ENCODE data around the gene TRIM7. TPM values are rescaled to one million over a fixed set of nuclear protein-coding genes. Genes with fewer than 3 reads are reported as not detected.
"Not testable (repeated sequence)": the region's sequence is repeated elsewhere in the genome, so short reads cannot be mapped to it uniquely, and the experiment has no call there.

TRIM7 gene
- total and polyA plus RNA-seq, 7 donors, result 10.4 to 42.6 (median 28.8) TPM

DNA sequence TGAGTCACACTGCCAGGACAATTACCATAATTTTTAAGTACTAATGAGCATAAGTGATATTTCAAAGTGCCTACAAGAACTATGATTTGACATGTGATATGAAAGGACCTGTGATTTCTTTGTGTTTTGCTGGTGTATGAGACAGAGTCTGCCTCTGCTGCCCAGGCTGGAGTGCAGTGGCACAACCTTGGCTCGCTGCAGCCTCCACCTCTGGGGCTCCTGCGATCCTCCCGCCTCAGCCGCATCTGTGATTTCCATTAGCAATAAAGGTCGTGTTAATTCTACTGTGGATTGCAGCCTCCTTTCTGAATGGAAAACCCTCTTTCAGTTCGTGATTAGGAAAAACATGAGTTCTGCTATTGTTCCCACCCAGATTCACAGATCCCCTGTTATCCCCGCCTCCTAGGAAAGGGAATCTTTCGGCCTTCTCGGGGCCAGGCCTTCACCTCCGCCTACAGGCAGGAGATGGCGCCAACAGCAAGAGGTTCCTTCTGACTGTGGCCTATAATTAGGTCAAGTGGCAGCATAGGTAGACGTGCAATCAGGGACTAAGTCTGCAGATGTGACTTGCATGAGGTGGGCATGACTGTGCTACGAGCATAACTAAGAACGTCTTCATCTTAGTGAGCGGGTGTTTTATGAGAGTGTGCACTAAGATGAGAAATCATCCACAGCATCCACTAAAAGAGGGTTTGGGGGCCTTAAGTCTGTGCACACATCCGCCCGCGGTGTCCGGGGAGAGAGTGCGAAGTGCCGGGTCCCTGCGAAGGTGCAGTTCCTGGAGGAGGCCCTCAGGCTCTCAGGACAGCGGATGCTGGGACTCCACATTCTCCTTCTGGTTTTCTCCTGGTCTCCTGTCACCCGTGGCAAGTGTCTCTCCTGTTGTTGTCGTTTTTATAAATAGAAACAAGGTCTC is 23.1 kb downstream of the TRIM7 start:
- peaks cover 0 to 2% (median 2%) of the 10 kb centered on the region in 3 donors for H3K27me3 ChIP-seq (ENCODE audit: insufficient read depth in 3 of 3, low read length in 2 of 3)
- intact Hi-C loops (cut with DNase I), result loop anchor here (10.0 kb wide), 1 partner anchor 377 kb away; the partner anchor contains the start of gene MGAT1 (in 2 of the 2)
- 44 to 49% (median 48%) methylated on average over 25 of the region's 25 CpGs for WGBS, 3 donors
- peak; percentile 69 to 80 for DNase-seq
- H3K27ac ChIP-seq, result peak overlapping the region; percentile 30
- no peaks in the 10 kb centered on the region for H3K9me3 ChIP-seq
- H3K36me3 ChIP-seq (ENCODE audit: insufficient read depth in 1 of 2, low read depth in 1 of 2), result no peaks in the 10 kb centered on the region
- peaks cover 10% of the 10 kb centered on the region for H3K4me1 ChIP-seq
- peak; percentile 78 for TF ChIP-seq CTCF (IDR thresholded peaks at IDR 0.05)
- ATAC-seq, result peak; percentile 81 to 93 (median 90)
- no peak overlapping the region for H3K4me3 ChIP-seq

DNA sequence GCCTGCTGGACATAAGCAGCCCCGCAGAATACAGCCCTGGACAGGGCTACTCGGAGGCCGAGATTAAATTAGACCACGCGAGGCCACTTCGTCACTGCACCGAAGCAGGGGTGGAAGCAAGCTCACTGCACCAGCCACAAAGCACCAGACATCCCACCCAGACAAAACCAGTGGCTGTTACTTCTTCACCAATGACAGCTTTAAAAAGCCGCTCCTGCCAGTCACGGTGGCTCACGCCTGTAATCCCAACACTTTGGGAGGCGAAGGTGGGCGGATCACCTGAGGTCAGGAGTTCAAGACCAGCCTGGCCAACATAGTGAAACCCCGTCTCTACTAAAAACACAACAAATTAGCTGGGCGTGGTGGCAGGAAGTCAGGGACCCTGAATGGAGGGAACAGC is 27.4 kb downstream of the TRIM7 start:
- ATAC-seq; intact Hi-C loops (cut with DNase I); H3K4me1 ChIP-seq; H3K4me3 ChIP-seq; H3K27ac ChIP-seq; H3K9me3 ChIP-seq; H3K36me3 ChIP-seq (ENCODE audit: insufficient read depth in 1 of 2, low read depth in 1 of 2): not testable (repeated sequence)
- WGBS, 3 donors, result 46 to 50% (median 49%) methylated on average over 14 of the region's 14 CpGs
- peak in 1 of 2 donors; percentile 17 for DNase-seq
- peaks cover 0 to 43% (median 20%) of the 10 kb centered on the region in 3 donors for H3K27me3 ChIP-seq (ENCODE audit: insufficient read depth in 3 of 3, low read length in 2 of 3)

DNA sequence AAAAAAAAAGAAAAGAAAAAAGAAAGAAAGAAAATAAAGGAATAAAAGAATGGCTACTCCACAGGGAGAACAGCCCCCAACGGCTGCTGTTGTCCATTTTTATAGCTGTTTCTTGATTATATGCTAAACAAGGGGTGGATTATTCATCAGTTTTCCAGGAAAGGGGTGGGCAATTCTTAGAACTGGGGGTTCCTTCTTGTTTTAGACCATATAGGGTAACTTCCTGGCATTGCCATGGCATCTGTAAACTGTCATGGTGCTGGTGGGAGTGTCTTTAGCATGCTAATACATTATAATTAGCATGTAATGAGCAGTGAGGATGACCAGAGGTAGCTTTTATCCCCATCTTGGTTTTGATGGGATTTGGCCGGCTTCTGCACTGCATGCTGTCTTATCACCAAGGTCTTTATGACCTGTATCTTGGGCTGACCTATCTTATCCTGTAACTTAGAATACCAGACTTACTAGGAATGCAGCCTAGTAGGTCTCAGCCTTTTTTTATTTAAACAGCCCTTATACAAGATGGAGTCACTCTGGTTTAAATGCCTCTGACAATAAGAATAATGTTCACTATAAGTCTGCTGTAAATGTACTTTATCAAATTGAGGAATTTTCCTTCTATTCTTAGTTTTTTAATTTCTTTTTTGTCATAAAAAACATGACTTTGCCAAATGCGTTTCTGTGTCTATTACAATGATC is 28.6 kb downstream of the TRIM7 start:
- intact Hi-C loops (cut with DNase I), result no loop called here
- DNase-seq (no peak), ATAC-seq (no peak)
- WGBS, 3 donors, result 62 to 67% (median 65%) methylated on average over 3 of the region's 3 CpGs
- TF ChIP-seq CTCF (IDR thresholded peaks at IDR 0.05), result no peak
- Histone ChIP-seq H3K36me3 (ENCODE audit: insufficient read depth in 1 of 2, low read depth in 1 of 2) (no peaks in the 10 kb centered on the region), H3K27me3 (ENCODE audit: insufficient read depth in 3 of 3, low read length in 2 of 3) (peaks cover 0 to 54% (median 23%) of the 10 kb centered on the region in 3 donors), H3K27ac (no peak overlapping the region), H3K4me3 (no peak overlapping the region), H3K9me3 (no peaks in the 10 kb centered on the region), H3K4me1 (no peaks in the 10 kb centered on the region)

GRCh38 chr5:181173420-181174342 is 31.3 kb downstream of the TRIM7 start:
- peak in 3 of 4 donors; percentile 33 to 48 (median 47) for ATAC-seq
- H3K36me3 ChIP-seq (ENCODE audit: insufficient read depth in 1 of 2, low read depth in 1 of 2), result no peaks in the 10 kb centered on the region
- no peak overlapping the region for H3K27ac ChIP-seq
- intact Hi-C loops (cut with DNase I), result no loop called here
- WGBS, 3 donors, result 3 to 8% (median 5%) methylated on average over 50 of the region's 50 CpGs
- peaks cover 0 to 81% (median 30%) of the 10 kb centered on the region in 3 donors for H3K27me3 ChIP-seq (ENCODE audit: insufficient read depth in 3 of 3, low read length in 2 of 3)
- H3K4me3 ChIP-seq, result peak overlapping the region; percentile 5
- TF ChIP-seq CTCF (IDR thresholded peaks at IDR 0.05), result no peak
- no peaks in the 10 kb centered on the region for H3K9me3 ChIP-seq
- H3K4me1 ChIP-seq, result no peaks in the 10 kb centered on the region
- DNase-seq, result peak in 1 of 2 donors; percentile 37
